A673 (cell line): Measurements from ENCODE around the gene UBXN10.

Experiments
- CTCF ChIP-seq: fragments of 300-800, 200-600 bp; sonication (generic); conservative IDR thresholded peaks from 2 replicates; pipeline ENCODE4 v1.5.1; 2017; ENCODE audit warnings: low read depth, mild to moderate bottlenecking, antibody characterized with exemption, low read length, moderate library complexity, mixed read lengths
- EZH2 ChIP-seq: fragments of 200-600 bp; sonication (generic); IDR thresholded peaks from 2 replicates; pipeline ENCODE4 v1.6.1; 2017; ENCODE audit warnings: borderline replicate concordance, low read depth, mild to moderate bottlenecking, mixed read lengths, antibody characterized with exemption, low read length; ENCODE audit not compliant: poor library complexity, severe bottlenecking

DNA sequence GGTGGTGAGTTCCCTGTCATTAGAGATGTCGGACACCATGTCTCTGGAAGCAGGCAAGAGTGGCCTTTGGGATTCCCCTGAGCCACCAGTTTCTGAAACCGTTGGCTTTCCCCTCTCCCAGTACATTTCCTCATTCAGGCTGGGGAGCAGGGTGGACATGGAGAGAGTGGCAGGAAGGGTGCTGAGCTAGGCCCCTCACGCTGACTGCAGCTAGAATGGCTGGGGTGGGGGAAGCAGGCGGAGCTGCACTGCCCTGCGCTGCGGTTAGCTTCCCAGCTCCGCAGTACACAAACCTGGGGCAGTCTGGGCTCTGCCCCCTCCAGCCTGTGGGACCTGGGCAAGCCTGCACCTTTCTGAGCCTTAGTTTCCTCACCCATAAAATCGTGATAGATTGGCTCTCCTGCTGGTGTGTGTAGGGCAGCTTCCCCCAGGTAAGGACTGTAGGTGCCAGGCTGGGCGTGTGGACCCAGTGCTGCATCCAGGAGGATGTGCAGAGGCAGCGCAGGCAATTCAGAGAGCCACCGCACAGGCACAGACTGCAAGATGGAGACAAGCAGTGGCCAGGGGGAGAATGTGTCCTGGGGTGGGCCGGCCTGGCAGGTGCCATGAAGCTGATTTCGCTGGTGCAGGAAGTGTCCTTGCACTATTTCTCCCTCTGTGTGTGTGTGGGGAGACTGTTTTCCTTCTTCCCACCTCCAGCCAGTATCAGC lies 43.7 kb upstream of the UBXN10 start:
- TF ChIP-seq EZH2 (no peak), CTCF (no peak)
